Measurements from ENCODE around the gene ARL2BP. TPM values are rescaled to one million over a fixed set of nuclear protein-coding genes. Genes with fewer than 3 reads are reported as not detected.
A peak's percentile ranks its signal among the peaks of the same experiment; 100 is the strongest.

Gene ARL2BP
- total and polyA plus RNA-seq, 2 of the 13 experiments (the other 11 are each of a cell fraction or from before 2014, with no cell fraction given): 64.3 to 67.6 TPM

GRCh38 chr16:57300387-57301125, 55.5 kb downstream of the ARL2BP start (continued):
- TF ChIP-seq ZFAT (CRISPR knock-in tag; conservative IDR thresholded peaks at IDR 0.05) (no peak), FOXO1 (CRISPR knock-in tag; IDR thresholded peaks at IDR 0.05) (peak; percentile 86), ZNF670 (CRISPR knock-in tag; IDR thresholded peaks at IDR 0.05; ENCODE audit: borderline replicate concordance) (no peak), ADNP (CRISPR knock-in tag; IDR thresholded peaks at IDR 0.05) (no peak), ARID5B (CRISPR knock-in tag; IDR thresholded peaks at IDR 0.05) (peak; percentile 73; the same call in 1 of the 2 replicates), TP53 (CRISPR knock-in tag; conservative IDR thresholded peaks at IDR 0.05) (no peak; the same call in 1 of the 2 replicates), ELF3 (CRISPR knock-in tag; IDR thresholded peaks at IDR 0.05) (peak; percentile 79; the same call in 1 of the 2 replicates), TEF (CRISPR knock-in tag; IDR thresholded peaks at IDR 0.05) (no peak; the same call in 1 of the 2 replicates), YEATS2 (CRISPR knock-in tag; IDR thresholded peaks at IDR 0.05; ENCODE audit: borderline replicate concordance) (peak; percentile 64; the same call in 1 of the 2 replicates), NFE2 (CRISPR knock-in tag; IDR thresholded peaks at IDR 0.05) (0 out of 2 replicates have a peak, but pooled peaks have one; percentile 30), ZNF891 (CRISPR knock-in tag; IDR thresholded peaks at IDR 0.05) (0 out of 2 replicates have a peak, but pooled peaks have one; percentile 19), PREB (CRISPR knock-in tag; IDR thresholded peaks at IDR 0.05) (no peak), ZHX1 (CRISPR knock-in tag; IDR thresholded peaks at IDR 0.05; ENCODE audit: low read depth) (peak; percentile 67), KAT2B (IDR thresholded peaks at IDR 0.05; ENCODE audit: borderline replicate concordance, low read depth, low read length) (no peak), HNF1B (CRISPR knock-in tag; IDR thresholded peaks at IDR 0.05) (peak; percentile 88; the same call in 1 of the 2 replicates), GFI1 (CRISPR knock-in tag; IDR thresholded peaks at IDR 0.05; ENCODE audit: borderline replicate concordance) (peak; percentile 42; the same call in 1 of the 2 replicates), SP2 (CRISPR knock-in tag; IDR thresholded peaks at IDR 0.05) (no peak; the same call in 1 of the 2 replicates)
